GM12875 (cell line): ENCODE data around the gene GUCY2D.

Source experiments
- H3K4me3 ChIP-seq: one replicate; pipeline ENCODE4 v1.5.1; 2011; ENCODE audit warnings: low read depth, low read length, control low read depth
- TF ChIP-seq, protein P1 (sequence below): IDR thresholded peaks from 2 replicates; pipeline ENCODE4 v1.5.1; 2011; ENCODE audit warnings: low read depth, mild to moderate bottlenecking, control low read depth, inconsistent platforms, low read length, moderate library complexity, borderline replicate concordance; ENCODE audit not compliant: insufficient read depth

The GUCY2D gene

GRCh38 chr17:8029121-8029520 lies 26.7 kb downstream of the GUCY2D start:
- H3K4me3 ChIP-seq = no peak overlapping the region
- TF ChIP-seq, protein P1, sequence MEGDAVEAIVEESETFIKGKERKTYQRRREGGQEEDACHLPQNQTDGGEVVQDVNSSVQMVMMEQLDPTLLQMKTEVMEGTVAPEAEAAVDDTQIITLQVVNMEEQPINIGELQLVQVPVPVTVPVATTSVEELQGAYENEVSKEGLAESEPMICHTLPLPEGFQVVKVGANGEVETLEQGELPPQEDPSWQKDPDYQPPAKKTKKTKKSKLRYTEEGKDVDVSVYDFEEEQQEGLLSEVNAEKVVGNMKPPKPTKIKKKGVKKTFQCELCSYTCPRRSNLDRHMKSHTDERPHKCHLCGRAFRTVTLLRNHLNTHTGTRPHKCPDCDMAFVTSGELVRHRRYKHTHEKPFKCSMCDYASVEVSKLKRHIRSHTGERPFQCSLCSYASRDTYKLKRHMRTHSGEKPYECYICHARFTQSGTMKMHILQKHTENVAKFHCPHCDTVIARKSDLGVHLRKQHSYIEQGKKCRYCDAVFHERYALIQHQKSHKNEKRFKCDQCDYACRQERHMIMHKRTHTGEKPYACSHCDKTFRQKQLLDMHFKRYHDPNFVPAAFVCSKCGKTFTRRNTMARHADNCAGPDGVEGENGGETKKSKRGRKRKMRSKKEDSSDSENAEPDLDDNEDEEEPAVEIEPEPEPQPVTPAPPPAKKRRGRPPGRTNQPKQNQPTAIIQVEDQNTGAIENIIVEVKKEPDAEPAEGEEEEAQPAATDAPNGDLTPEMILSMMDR = no peak

DNA sequence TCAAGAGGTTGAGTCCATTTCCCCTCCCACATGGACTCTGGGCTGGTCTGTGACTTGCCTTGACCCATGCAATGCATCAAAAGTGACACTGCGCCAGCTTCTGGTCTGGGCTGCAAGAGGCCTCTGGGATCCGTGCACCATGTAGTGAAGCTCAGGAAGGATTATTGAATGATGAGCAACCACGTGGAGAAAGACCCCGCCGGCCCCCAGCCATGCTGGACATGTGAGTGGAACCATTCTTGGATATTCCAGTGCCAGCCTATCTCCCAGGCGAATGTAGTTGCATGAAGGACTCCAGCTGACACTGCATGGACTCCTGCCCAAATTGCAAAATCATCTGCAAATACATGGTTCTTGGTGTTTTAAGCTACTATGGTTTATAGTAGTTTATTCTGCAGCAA lies 28.8 kb downstream of the GUCY2D start:
- H3K4me3 ChIP-seq = no peak overlapping the region
- TF ChIP-seq, protein P1 = no peak

GRCh38 chr17:8031950-8032349 lies 29.5 kb downstream of the GUCY2D start:
- TF ChIP-seq, protein P1 = no peak

DNA sequence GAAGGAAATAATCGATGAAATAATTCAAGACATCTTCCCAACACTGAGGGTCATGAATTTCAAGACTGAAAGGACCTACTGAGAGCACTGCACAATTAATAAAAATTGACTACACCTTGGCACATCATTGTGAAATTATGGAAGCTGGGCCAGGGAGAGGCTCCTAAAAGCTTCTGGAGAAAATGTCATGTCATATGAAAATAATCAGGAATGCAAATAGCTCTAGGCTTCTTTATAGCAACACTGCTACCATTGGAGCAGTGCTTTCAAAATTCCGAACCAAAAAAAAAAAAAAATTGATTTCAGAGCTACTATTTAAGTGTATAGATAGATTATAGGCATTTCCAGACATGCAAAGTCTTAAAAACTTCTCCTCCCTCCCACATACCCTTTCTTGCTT lies 30.0 kb downstream of the GUCY2D start:
- H3K4me3 ChIP-seq = no peak overlapping the region
- TF ChIP-seq, protein P1 = no peak

More at GRCh38 chr17:8031950-8032349, 29.5 kb downstream of the GUCY2D start:
- no peak overlapping the region for H3K4me3 ChIP-seq

GRCh38 chr17:8038954-8039610 lies 36.7 kb downstream of the GUCY2D start, which contains the start of gene ALOX15B:
TSS of gene ALOX15B (plus strand) at chr17:8039059. CDS start at chr17:8039156, 97 bp downstream.
- TF ChIP-seq, protein P1 = no peak
- H3K4me3 ChIP-seq = no peak within 1 kb of the TSS

DNA sequence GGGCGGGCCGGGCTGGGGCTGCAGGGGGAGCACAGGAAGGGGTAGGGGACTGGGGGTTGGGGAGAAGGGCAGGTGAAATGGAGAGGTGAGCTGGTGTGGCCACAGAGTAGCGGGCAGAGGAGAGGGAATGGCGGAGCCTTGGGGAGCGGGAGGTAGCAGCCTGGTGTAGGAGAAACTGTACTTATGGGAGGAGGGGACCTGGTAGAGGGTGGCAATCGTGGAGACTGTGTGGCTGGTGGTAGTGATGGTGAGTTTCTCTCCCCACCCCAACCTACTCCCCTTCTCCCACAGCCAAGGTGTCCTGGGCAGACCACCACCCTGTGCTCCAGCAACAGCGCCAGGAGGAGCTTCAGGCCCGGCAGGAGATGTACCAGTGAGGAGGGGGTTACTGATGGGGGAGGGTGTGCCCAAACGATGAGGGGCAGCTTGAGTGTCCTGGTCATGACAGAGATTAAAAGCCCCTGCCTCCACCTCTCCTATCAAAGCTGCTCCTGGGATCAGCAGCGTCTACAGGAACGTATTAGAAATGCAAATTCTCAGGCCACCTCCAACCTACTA lies 37.3 kb downstream of the GUCY2D start:
- TF ChIP-seq, protein P1 = no peak
- no peak overlapping the region for H3K4me3 ChIP-seq
